IPS DF 4.7 (cell line): ENCODE results near the gene MBLAC2.

Experiments
- DNase-seq: peaks from one replicate; pipeline ENCODE4 v3.0.0-alpha.2; 2013; ENCODE audit warnings: low spot score; ENCODE audit errors: extremely low read depth

The MBLAC2 gene

GRCh38 chr5:90474235-90475107 lies at the start of gene MBLAC2, which contains the start of gene POLR3G:
MBLAC2 (minus strand) TSS chr5:90474771; CDS start chr5:90474292, 479 bp downstream.
POLR3G (plus strand) TSS chr5:90474864; CDS start chr5:90485568, 10,704 bp downstream.
- DNase-seq, result no peak

- DNase-seq, result no peak
Measured at GRCh38 chr5:90519081-90519480, 44.5 kb upstream of the MBLAC2 start.

GRCh38 chr5:90518661-90519060 lies 44.1 kb upstream of the MBLAC2 start:
- DNase-seq, result no peak

GRCh38 chr5:90514520-90514919 lies 39.9 kb upstream of the MBLAC2 start:
- no peak for DNase-seq

GRCh38 chr5:90510438-90510837 lies 35.9 kb upstream of the MBLAC2 start:
- no peak for DNase-seq

GRCh38 chr5:90506221-90506620 lies 31.6 kb upstream of the MBLAC2 start:
- no peak for DNase-seq

GRCh38 chr5:90504743-90505142 lies 30.2 kb upstream of the MBLAC2 start:
- DNase-seq, result no peak

- no peak for DNase-seq
Measured at GRCh38 chr5:90503596-90503995, 29.0 kb upstream of the MBLAC2 start.

- no peak for DNase-seq
Measured at GRCh38 chr5:90495146-90495545, 20.6 kb upstream of the MBLAC2 start.

- DNase-seq, result no peak
Measured at GRCh38 chr5:90494043-90494442, 19.5 kb upstream of the MBLAC2 start.

GRCh38 chr5:90488791-90489190 lies 14.2 kb upstream of the MBLAC2 start:
- no peak for DNase-seq

GRCh38 chr5:90484540-90484939 lies 10.0 kb upstream of the MBLAC2 start:
- no peak for DNase-seq

GRCh38 chr5:90483206-90483605 lies 8.6 kb upstream of the MBLAC2 start:
- DNase-seq, result no peak

- no peak for DNase-seq
Measured at GRCh38 chr5:90480699-90481098, 6.1 kb upstream of the MBLAC2 start.

GRCh38 chr5:90479611-90480385 lies 5.2 kb upstream of the MBLAC2 start:
- no peak for DNase-seq

GRCh38 chr5:90477621-90478215 lies 3.1 kb upstream of the MBLAC2 start:
- DNase-seq, result no peak

- DNase-seq, result peak; percentile 87
Measured at GRCh38 chr5:90477073-90477472, 2.5 kb upstream of the MBLAC2 start.

- no peak for DNase-seq
Measured at GRCh38 chr5:90476391-90476790, 1.8 kb upstream of the MBLAC2 start.

- no peak for DNase-seq
Measured at GRCh38 chr5:90475436-90475980, 937 bp upstream of the MBLAC2 start.

GRCh38 chr5:90473396-90474234 lies 956 bp downstream of the MBLAC2 start:
- no peak for DNase-seq
